ENCODE results near the gene SEMA3E. TPM values are rescaled to one million over a fixed set of nuclear protein-coding genes. Genes with fewer than 3 reads are reported as not detected.

The SEMA3E gene
- total RNA-seq, 1 experiment from 2014 or later, result 0.20 TPM

- peaks cover 3% of the 10 kb centered on the region for H3K27me3 Mint-ChIP-seq (ENCODE audit: insufficient read depth, unreplicated experiment)
- no peaks in the 10 kb centered on the region for H3K4me1 Mint-ChIP-seq (ENCODE audit: low read depth, unreplicated experiment)
- no peak overlapping the region for H3K4me3 Mint-ChIP-seq (ENCODE audit: unreplicated experiment)
- Histone ChIP-seq H3K9me3 (no peaks in the 10 kb centered on the region), H3K4me3 (ENCODE audit: low read depth, low read length) (no peak overlapping the region), H3K36me3 (ENCODE audit: control insufficient read depth, insufficient read depth, low read length) (no peaks in the 10 kb centered on the region), H3K27me3 (replicated peaks; ENCODE audit: control insufficient read depth, insufficient read depth, low read length) (no peaks in the 10 kb centered on the region), H3K4me1 (no peaks in the 10 kb centered on the region)
- H3K27ac Mint-ChIP-seq (ENCODE audit: unreplicated experiment), result no peak overlapping the region
- intact Hi-C loops (cut with micrococcal nuclease; ENCODE audit: unreplicated experiment), result no loop called here
- no peak for DNase-seq
- no peaks in the 10 kb centered on the region for H3K36me3 Mint-ChIP-seq (ENCODE audit: insufficient read depth, unreplicated experiment)
- no peak for TF ChIP-seq CTCF (IDR thresholded peaks at IDR 0.05; ENCODE audit: insufficient read depth in 1 of 2, low read depth in 1 of 2, low read length in 1 of 2, severe bottlenecking in 1 of 2, unreplicated experiment in 1 of 2)
- ChIA-PET CTCF (no interaction called here), POLR2A (no interaction called here)
- no TSS peak for BruUV-seq (replicated peaks)
- H3K9me3 Mint-ChIP-seq (ENCODE audit: unreplicated experiment), result no peaks in the 10 kb centered on the region
These were observed 40.2 kb downstream of the SEMA3E start for GRCh38 chr7:83608716-83609115.

- Mint-ChIP-seq H3K4me3 (ENCODE audit: unreplicated experiment) (no peak overlapping the region), H3K9me3 (ENCODE audit: unreplicated experiment) (no peaks in the 10 kb centered on the region), H3K27me3 (ENCODE audit: insufficient read depth, unreplicated experiment) (peaks cover 3% of the 10 kb centered on the region), H3K27ac (ENCODE audit: unreplicated experiment) (no peak overlapping the region), H3K36me3 (ENCODE audit: insufficient read depth, unreplicated experiment) (no peaks in the 10 kb centered on the region), H3K4me1 (ENCODE audit: low read depth, unreplicated experiment) (no peaks in the 10 kb centered on the region)
- H3K4me3 ChIP-seq (ENCODE audit: low read depth, low read length), result no peak overlapping the region
- intact Hi-C loops (cut with micrococcal nuclease; ENCODE audit: unreplicated experiment), result no loop called here
- no peaks in the 10 kb centered on the region for H3K9me3 ChIP-seq
- H3K27me3 ChIP-seq (replicated peaks; ENCODE audit: control insufficient read depth, insufficient read depth, low read length), result no peaks in the 10 kb centered on the region
- DNase-seq, result no peak
- BruUV-seq (replicated peaks), result no TSS peak
- CTCF ChIA-PET, result no interaction called here
- POLR2A ChIA-PET, result no interaction called here
- TF ChIP-seq CTCF (IDR thresholded peaks at IDR 0.05; ENCODE audit: insufficient read depth in 1 of 2, low read depth in 1 of 2, low read length in 1 of 2, severe bottlenecking in 1 of 2, unreplicated experiment in 1 of 2), result no peak
- no peaks in the 10 kb centered on the region for H3K4me1 ChIP-seq
- H3K36me3 ChIP-seq (ENCODE audit: control insufficient read depth, insufficient read depth, low read length), result no peaks in the 10 kb centered on the region
These were observed 45.3 kb downstream of the SEMA3E start for GRCh38 chr7:83603649-83604048.

- Mint-ChIP-seq H3K27me3 (ENCODE audit: insufficient read depth, unreplicated experiment) (no peaks in the 10 kb centered on the region), H3K27ac (ENCODE audit: unreplicated experiment) (no peak overlapping the region), H3K36me3 (ENCODE audit: insufficient read depth, unreplicated experiment) (no peaks in the 10 kb centered on the region), H3K4me3 (ENCODE audit: unreplicated experiment) (no peak overlapping the region), H3K4me1 (ENCODE audit: low read depth, unreplicated experiment) (no peaks in the 10 kb centered on the region), H3K9me3 (ENCODE audit: unreplicated experiment) (no peaks in the 10 kb centered on the region)
- no peak overlapping the region for H3K4me3 ChIP-seq (ENCODE audit: low read depth, low read length)
- no peak for DNase-seq
- H3K36me3 ChIP-seq (ENCODE audit: control insufficient read depth, insufficient read depth, low read length), result no peaks in the 10 kb centered on the region
- no peaks in the 10 kb centered on the region for H3K4me1 ChIP-seq
- ChIA-PET CTCF (no interaction called here), POLR2A (no interaction called here)
- no peaks in the 10 kb centered on the region for H3K27me3 ChIP-seq (replicated peaks; ENCODE audit: control insufficient read depth, insufficient read depth, low read length)
- no TSS peak for BruUV-seq (replicated peaks)
- intact Hi-C loops (cut with micrococcal nuclease; ENCODE audit: unreplicated experiment), result no loop called here
- no peaks in the 10 kb centered on the region for H3K9me3 ChIP-seq
- TF ChIP-seq CTCF (IDR thresholded peaks at IDR 0.05; ENCODE audit: insufficient read depth in 1 of 2, low read depth in 1 of 2, low read length in 1 of 2, severe bottlenecking in 1 of 2, unreplicated experiment in 1 of 2), result no peak
These were observed 49.8 kb downstream of the SEMA3E start for GRCh38 chr7:83599131-83599530.
